HFFc6 (cell line): ENCODE results near the gene SLC5A11. TPM values are rescaled to one million over a fixed set of nuclear protein-coding genes. Genes with fewer than 3 reads are reported as not detected.

Experiments used
- DNase-seq: peaks from one replicate; pipeline ENCODE4 v3.0.0-alpha.2; 2018
- H3K27ac Mint-ChIP-seq: 2 replicates; pipeline ENCODE4 v1.8.0; 2020; ENCODE audit warnings: mild to moderate bottlenecking, mixed read lengths
- H3K27me3 Mint-ChIP-seq: 2 replicates; pipeline ENCODE4 v1.8.0; 2021; ENCODE audit warnings: mild to moderate bottlenecking, moderate library complexity, mixed read lengths; ENCODE audit not compliant: insufficient read depth
- H3K36me3 Mint-ChIP-seq: 2 replicates; pipeline ENCODE4 v1.8.0; 2021; ENCODE audit warnings: low read depth, mixed read lengths
- H3K4me1 Mint-ChIP-seq: 2 replicates; pipeline ENCODE4 v1.8.0; 2020; ENCODE audit warnings: low read depth, mixed read lengths
- H3K4me3 Mint-ChIP-seq: 2 replicates; pipeline ENCODE4 v1.8.0; 2020; ENCODE audit warnings: mild to moderate bottlenecking, moderate library complexity, mixed read lengths
- H3K9me3 Mint-ChIP-seq: 2 replicates; pipeline ENCODE4 v1.8.0; 2020; ENCODE audit warnings: mild to moderate bottlenecking, mixed read lengths
- CTCF ChIP-seq: fragments of 200-600 bp; sonication (generic); IDR thresholded peaks from 2 replicates; pipeline ENCODE4 v1.5.0; 2021; ENCODE audit warnings: antibody characterized with exemption, mild to moderate bottlenecking
- long read RNA-seq: library from polyadenylated mRNA; unstranded; transcript quantifications from one replicate; pipeline ENCODE4 v2.0.0, GENCODE V29; 2019
- total RNA-seq, 6 experiments: library from RNA; stranded (reverse); fragmentation: NEBNext Ultra II Directional; extraction: Animal tissue kit (Norgen Biotek cat#: 25700); gene quantifications; 2 replicates in 1 of 6; 3 replicates in 5 of 6; pipeline ENCODE4 v1.2.3, GENCODE V29; 2021

The SLC5A11 gene
- total RNA-seq = under 1 TPM in 1 of 6 experiments, not detected in 5; 0.23 TPM
- long read RNA-seq = 0 reads

- no peak within 1 kb of the TSS for H3K4me3 Mint-ChIP-seq
- H3K27ac Mint-ChIP-seq = no peak within 1 kb of the TSS
- no peak for TF ChIP-seq CTCF
- H3K9me3 Mint-ChIP-seq = no peaks in the 10 kb centered on the region
- H3K27me3 Mint-ChIP-seq = no peaks in the 10 kb centered on the region; the same call in 1 of the 2 replicates
- no peak for DNase-seq
- no peaks in the 10 kb centered on the region for H3K36me3 Mint-ChIP-seq
- H3K4me1 Mint-ChIP-seq = peaks cover 54% of the 10 kb centered on the region
Measured at GRCh38 chr16:24845726-24846547, at the start of gene SLC5A11. Gene SLC5A11, plus strand, starts transcription at chr16:24845963. Its CDS starts 12,681 bp downstream, at chr16:24858644.

- TF ChIP-seq CTCF = peak; percentile 48
- peaks cover 55% of the 10 kb centered on the region for H3K36me3 Mint-ChIP-seq
Measured at GRCh38 chr16:24800586-24800985, 45.2 kb upstream of the SLC5A11 start.

GRCh38 chr16:24801761-24802302 lies 43.9 kb upstream of the SLC5A11 start:
- Mint-ChIP-seq H3K36me3 (peaks cover 53% of the 10 kb centered on the region), H3K27me3 (no peaks in the 10 kb centered on the region; the same call in 1 of the 2 replicates), H3K27ac (no peak overlapping the region), H3K9me3 (no peaks in the 10 kb centered on the region), H3K4me3 (no peak overlapping the region), H3K4me1 (peaks cover 15% of the 10 kb centered on the region)
- DNase-seq = no peak
- TF ChIP-seq CTCF = no peak

More at GRCh38 chr16:24800586-24800985, 45.2 kb upstream of the SLC5A11 start:
- no peaks in the 10 kb centered on the region for H3K9me3 Mint-ChIP-seq
- no peak overlapping the region for H3K4me3 Mint-ChIP-seq
- DNase-seq = peak; percentile 9
- H3K27me3 Mint-ChIP-seq = no peaks in the 10 kb centered on the region; the same call in 1 of the 2 replicates
- peaks cover 15% of the 10 kb centered on the region for H3K4me1 Mint-ChIP-seq
- peak overlapping the region; percentile 52; the same call in 1 of the 2 replicates for H3K27ac Mint-ChIP-seq

- H3K9me3 Mint-ChIP-seq = no peaks in the 10 kb centered on the region
- no peak overlapping the region for H3K27ac Mint-ChIP-seq
- no peak overlapping the region for H3K4me3 Mint-ChIP-seq
- no peaks in the 10 kb centered on the region; the same call in 1 of the 2 replicates for H3K27me3 Mint-ChIP-seq
- TF ChIP-seq CTCF = no peak
- peaks cover 14% of the 10 kb centered on the region for H3K4me1 Mint-ChIP-seq
- no peak for DNase-seq
- H3K36me3 Mint-ChIP-seq = peaks cover 58% of the 10 kb centered on the region
Measured at GRCh38 chr16:24805484-24805883, 40.3 kb upstream of the SLC5A11 start.

GRCh38 chr16:24807301-24807700 lies 38.5 kb upstream of the SLC5A11 start:
- DNase-seq = no peak
- Mint-ChIP-seq H3K27me3 (no peaks in the 10 kb centered on the region; the same call in 1 of the 2 replicates), H3K4me3 (no peak overlapping the region), H3K36me3 (peaks cover 47% of the 10 kb centered on the region), H3K9me3 (no peaks in the 10 kb centered on the region), H3K4me1 (no peaks in the 10 kb centered on the region), H3K27ac (no peak overlapping the region)
- TF ChIP-seq CTCF = no peak
